ENCODE measurements around the gene GCH1.

- TF ChIP-seq, protein P1, sequence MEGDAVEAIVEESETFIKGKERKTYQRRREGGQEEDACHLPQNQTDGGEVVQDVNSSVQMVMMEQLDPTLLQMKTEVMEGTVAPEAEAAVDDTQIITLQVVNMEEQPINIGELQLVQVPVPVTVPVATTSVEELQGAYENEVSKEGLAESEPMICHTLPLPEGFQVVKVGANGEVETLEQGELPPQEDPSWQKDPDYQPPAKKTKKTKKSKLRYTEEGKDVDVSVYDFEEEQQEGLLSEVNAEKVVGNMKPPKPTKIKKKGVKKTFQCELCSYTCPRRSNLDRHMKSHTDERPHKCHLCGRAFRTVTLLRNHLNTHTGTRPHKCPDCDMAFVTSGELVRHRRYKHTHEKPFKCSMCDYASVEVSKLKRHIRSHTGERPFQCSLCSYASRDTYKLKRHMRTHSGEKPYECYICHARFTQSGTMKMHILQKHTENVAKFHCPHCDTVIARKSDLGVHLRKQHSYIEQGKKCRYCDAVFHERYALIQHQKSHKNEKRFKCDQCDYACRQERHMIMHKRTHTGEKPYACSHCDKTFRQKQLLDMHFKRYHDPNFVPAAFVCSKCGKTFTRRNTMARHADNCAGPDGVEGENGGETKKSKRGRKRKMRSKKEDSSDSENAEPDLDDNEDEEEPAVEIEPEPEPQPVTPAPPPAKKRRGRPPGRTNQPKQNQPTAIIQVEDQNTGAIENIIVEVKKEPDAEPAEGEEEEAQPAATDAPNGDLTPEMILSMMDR (conservative IDR thresholded peaks at IDR 0.05 in 1 of 2, IDR thresholded peaks at IDR 0.05 in 1 of 2; ENCODE audit: low read depth in 1 of 2, low read length in 2 of 2) = no peak
- no peak for TF ChIP-seq EZH2 (IDR thresholded peaks at IDR 0.05; ENCODE audit: low read length, missing control alignments)
Measured at GRCh38 chr14:54935100-54935499, 32.5 kb upstream of the GCH1 start.

Data from fibroblast of lung (primary cell).